H9 (cell line): Measurements from ENCODE around the gene ZBP1. TPM values are rescaled to one million over a fixed set of nuclear protein-coding genes. Genes with fewer than 3 reads are reported as not detected.

ENCODE experiments used
- DNase-seq: peaks from one replicate; pipeline ENCODE4 v3.0.0-alpha.2; 2017
- H2AFZ ChIP-seq: one replicate; pipeline ENCODE4 v1.6.1; 2013; ENCODE audit warnings: mild to moderate bottlenecking, low read length, control low read depth, moderate library complexity
- H2AK5ac ChIP-seq: 2 replicates; pipeline ENCODE4 v1.6.1; 2013; ENCODE audit warnings: low read length, control low read depth, mixed read lengths; ENCODE audit not compliant: insufficient read length
- H2BK120ac ChIP-seq: one replicate; pipeline ENCODE4 v1.6.1; 2013; ENCODE audit warnings: low read depth, mild to moderate bottlenecking, low read length, control low read depth, inconsistent platforms; ENCODE audit not compliant: poor library complexity, severe bottlenecking
- H2BK12ac ChIP-seq: 2 replicates; pipeline ENCODE4 v1.6.1; 2013; ENCODE audit warnings: low read length, control low read depth, mixed read lengths, low read depth; ENCODE audit not compliant: insufficient read length
- H2BK15ac ChIP-seq: 2 replicates; pipeline ENCODE4 v1.6.1; 2013; ENCODE audit warnings: low read depth, low read length, control low read depth
- H2BK20ac ChIP-seq: one replicate; pipeline ENCODE4 v1.6.1; 2013; ENCODE audit warnings: low read depth, mild to moderate bottlenecking, low read length, control low read depth, inconsistent platforms; ENCODE audit not compliant: poor library complexity, severe bottlenecking
- H2BK5ac ChIP-seq: 2 replicates; pipeline ENCODE4 v1.6.1; 2013; ENCODE audit warnings: low read length, control low read depth, mixed read lengths; ENCODE audit not compliant: insufficient read length
- H3K14ac ChIP-seq: 2 replicates; pipeline ENCODE4 v1.6.1; 2013; ENCODE audit warnings: low read length, control low read depth; ENCODE audit not compliant: insufficient read depth
- H3K18ac ChIP-seq: 2 replicates; pipeline ENCODE4 v1.6.1; 2013; ENCODE audit warnings: low read depth, mild to moderate bottlenecking, mixed read lengths, low read length, control low read depth; ENCODE audit not compliant: insufficient read length
- H3K23ac ChIP-seq: 2 replicates; pipeline ENCODE4 v1.6.1; 2013; ENCODE audit warnings: low read length, control low read depth, mixed read lengths, low read depth; ENCODE audit not compliant: insufficient read length
- H3K23me2 ChIP-seq: 2 replicates; pipeline ENCODE4 v1.6.1; 2013; ENCODE audit warnings: low read depth, mild to moderate bottlenecking, mixed read lengths, low read length, control low read depth; ENCODE audit not compliant: insufficient read length, poor library complexity, severe bottlenecking
- H3K27ac ChIP-seq: 2 replicates; pipeline ENCODE4 v1.5.1; 2013; ENCODE audit warnings: low read length, control low read depth, mixed read lengths, low read depth; ENCODE audit not compliant: insufficient read length
- H3K27me3 ChIP-seq: 2 replicates; pipeline ENCODE4 v1.6.1; 2013; ENCODE audit warnings: low read length, control low read depth, inconsistent platforms; ENCODE audit not compliant: insufficient read depth
- H3K4ac ChIP-seq: 2 replicates; pipeline ENCODE4 v1.6.1; 2013; ENCODE audit warnings: low read depth, mild to moderate bottlenecking, control low read depth, inconsistent platforms, low read length, moderate library complexity
- H3K4me1 ChIP-seq: 2 replicates; pipeline ENCODE4 v1.6.1; 2013; ENCODE audit warnings: low read length, control low read depth, inconsistent platforms; ENCODE audit not compliant: insufficient read depth
- H3K4me2 ChIP-seq: 2 replicates; pipeline ENCODE4 v1.6.1; 2013; ENCODE audit warnings: low read length, control low read depth, mixed read lengths; ENCODE audit not compliant: insufficient read length, insufficient read depth
- H3K56ac ChIP-seq: 2 replicates; pipeline ENCODE4 v1.6.1; 2013; ENCODE audit warnings: low read depth, mild to moderate bottlenecking, mixed read lengths, low read length, control low read depth; ENCODE audit not compliant: insufficient read length
- H3K79me1 ChIP-seq: 2 replicates; pipeline ENCODE4 v1.6.1; 2013; ENCODE audit warnings: low read depth, mild to moderate bottlenecking, moderate library complexity, low read length, control low read depth, inconsistent platforms; ENCODE audit not compliant: insufficient read depth, poor library complexity, severe bottlenecking
- H3K79me2 ChIP-seq: 2 replicates; pipeline ENCODE4 v1.6.1; 2013; ENCODE audit warnings: low read length, control low read depth, inconsistent platforms; ENCODE audit not compliant: insufficient read depth
- H3K9ac ChIP-seq: 2 replicates; pipeline ENCODE4 v1.6.1; 2013; ENCODE audit warnings: low read length, control low read depth, mixed read lengths; ENCODE audit not compliant: insufficient read length; ENCODE audit errors: extremely low read depth
- H3K9me3 ChIP-seq: one replicate; pipeline ENCODE4 v1.6.1; 2013; ENCODE audit warnings: low read depth, low read length, inconsistent platforms; ENCODE audit not compliant: control insufficient read depth
- H3T11ph ChIP-seq: one replicate; pipeline ENCODE4 v1.6.1; 2013; ENCODE audit warnings: mild to moderate bottlenecking, low read length, control low read depth, inconsistent platforms
- H4K20me1 ChIP-seq: one replicate; pipeline ENCODE4 v1.6.1; 2013; ENCODE audit not compliant: control insufficient read depth, insufficient read length, insufficient read depth
- H4K5ac ChIP-seq: 2 replicates; pipeline ENCODE4 v1.6.1; 2013; ENCODE audit warnings: low read depth, mild to moderate bottlenecking, mixed read lengths, low read length, control low read depth; ENCODE audit not compliant: insufficient read length
- H4K8ac ChIP-seq: replicated peaks from 2 replicates; pipeline ENCODE4 v1.6.1; 2013; ENCODE audit warnings: low read length, control low read depth, mixed read lengths, low read depth; ENCODE audit not compliant: insufficient read length
- H4K91ac ChIP-seq: 2 replicates; pipeline ENCODE4 v1.6.1; 2013; ENCODE audit warnings: low read depth, mild to moderate bottlenecking, moderate library complexity, mixed read lengths, low read length, control low read depth; ENCODE audit not compliant: insufficient read length
- H3K27ac Mint-ChIP-seq, 3 experiments: 2 replicates in 2 of 3; 3 replicates in 1 of 3; pipeline ENCODE4 v1.8.0; 2020 to 2021; ENCODE audit warnings: mixed read lengths in 3 of 3, mild to moderate bottlenecking in 1 of 3, moderate library complexity in 1 of 3
- H3K27me3 Mint-ChIP-seq: 2 replicates; pipeline ENCODE4 v1.8.0; 2021; ENCODE audit warnings: low read depth, mild to moderate bottlenecking, moderate library complexity, mixed read lengths
- H3K36me3 Mint-ChIP-seq, 3 experiments: 2 replicates in 2 of 3; 3 replicates in 1 of 3; pipeline ENCODE4 v1.8.0; 2020 to 2021; ENCODE audit warnings: low read depth in 3 of 3, mixed read lengths in 3 of 3; ENCODE audit not compliant: insufficient read depth in 1 of 3
- H3K4me1 Mint-ChIP-seq, 2 experiments: 2 replicates each; pipeline ENCODE4 v1.8.0; 2020; ENCODE audit warnings: mixed read lengths in 2 of 2
- H3K4me3 Mint-ChIP-seq, 2 experiments: 2 replicates in 1 of 2; 3 replicates in 1 of 2; pipeline ENCODE4 v1.8.0; 2020 to 2021; ENCODE audit warnings: mild to moderate bottlenecking in 2 of 2, mixed read lengths in 2 of 2, moderate library complexity in 1 of 2
- H3K9me3 Mint-ChIP-seq, 2 experiments: 2 replicates in 1 of 2; 3 replicates in 1 of 2; pipeline ENCODE4 v1.8.0; 2020; ENCODE audit warnings: mild to moderate bottlenecking in 2 of 2, mixed read lengths in 2 of 2, moderate library complexity in 1 of 2
- WGBS: extraction: QIAGEN DNeasy Blood & Tissue Kit; methylation state at CpG from one replicate; pipeline ENCODE4 v1.1.7; 2013; ENCODE audit warnings: missing lambda C conversion rate, low lambda C conversion rate, mixed read lengths; ENCODE audit not compliant: insufficient read length; ENCODE audit errors: extremely low coverage; 5-methylcytosine and 5-hydroxymethylcytosine counted together
- total RNA-seq: library from RNA; stranded (reverse); gene quantifications from 2 replicates; pipeline ENCODE4 v1.2.1, GENCODE V29; 2021
- TF ChIP-seq, protein P1 (sequence below): fragments of 200-600 bp; sonication (generic); conservative IDR thresholded peaks from 3 replicates; pipeline ENCODE4 v1.8.0; 2021; ENCODE audit warnings: antibody characterized with exemption, mild to moderate bottlenecking

ZBP1 gene
- total RNA-seq, 1 experiment from 2014 or later: not detected

DNA sequence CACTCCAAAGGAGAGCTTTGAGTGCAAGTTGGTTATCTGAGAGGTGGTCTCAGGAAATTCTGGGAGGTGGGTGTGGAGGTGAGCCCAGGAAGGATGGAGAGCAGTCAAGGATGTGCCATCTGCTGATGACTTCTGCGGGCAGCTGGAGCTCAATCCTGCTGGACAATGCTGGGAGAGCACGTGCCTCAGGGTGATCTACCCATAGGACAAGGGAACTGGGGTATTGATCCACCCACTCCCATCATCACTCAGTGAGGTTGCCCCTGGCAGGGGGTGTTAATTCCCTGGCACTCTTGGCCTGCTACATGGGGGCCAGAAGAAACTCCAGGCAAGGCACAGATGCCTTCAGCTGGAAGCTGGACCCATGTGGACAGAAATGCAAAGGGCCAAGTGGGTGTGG lies 7.1 kb upstream of the ZBP1 start:
- Histone ChIP-seq H3K27ac (no peak overlapping the region), H3K4ac (no peak overlapping the region), H3K23me2 (no peaks in the 10 kb centered on the region), H2BK20ac (no peak overlapping the region), H3K23ac (no peak overlapping the region), H4K20me1 (peaks cover 3% of the 10 kb centered on the region), H3K4me2 (no peak overlapping the region), H4K91ac (no peak overlapping the region), H3K14ac (no peak overlapping the region), H3K9ac (no peak overlapping the region), H2AK5ac (no peak overlapping the region), H4K8ac (no peak overlapping the region), H2AFZ (no peak overlapping the region), H3T11ph (no peak overlapping the region), H2BK5ac (no peak overlapping the region), H2BK15ac (no peak overlapping the region), H2BK120ac (no peak overlapping the region), H3K27me3 (no peaks in the 10 kb centered on the region), H2BK12ac (no peak overlapping the region), H3K56ac (no peak overlapping the region), H3K9me3 (no peaks in the 10 kb centered on the region), H4K5ac (no peak overlapping the region), H3K79me1 (no peaks in the 10 kb centered on the region), H3K79me2 (no peaks in the 10 kb centered on the region), H3K18ac (no peak overlapping the region), H3K4me1 (no peaks in the 10 kb centered on the region)
- DNase-seq: no peak
- TF ChIP-seq, protein P1, sequence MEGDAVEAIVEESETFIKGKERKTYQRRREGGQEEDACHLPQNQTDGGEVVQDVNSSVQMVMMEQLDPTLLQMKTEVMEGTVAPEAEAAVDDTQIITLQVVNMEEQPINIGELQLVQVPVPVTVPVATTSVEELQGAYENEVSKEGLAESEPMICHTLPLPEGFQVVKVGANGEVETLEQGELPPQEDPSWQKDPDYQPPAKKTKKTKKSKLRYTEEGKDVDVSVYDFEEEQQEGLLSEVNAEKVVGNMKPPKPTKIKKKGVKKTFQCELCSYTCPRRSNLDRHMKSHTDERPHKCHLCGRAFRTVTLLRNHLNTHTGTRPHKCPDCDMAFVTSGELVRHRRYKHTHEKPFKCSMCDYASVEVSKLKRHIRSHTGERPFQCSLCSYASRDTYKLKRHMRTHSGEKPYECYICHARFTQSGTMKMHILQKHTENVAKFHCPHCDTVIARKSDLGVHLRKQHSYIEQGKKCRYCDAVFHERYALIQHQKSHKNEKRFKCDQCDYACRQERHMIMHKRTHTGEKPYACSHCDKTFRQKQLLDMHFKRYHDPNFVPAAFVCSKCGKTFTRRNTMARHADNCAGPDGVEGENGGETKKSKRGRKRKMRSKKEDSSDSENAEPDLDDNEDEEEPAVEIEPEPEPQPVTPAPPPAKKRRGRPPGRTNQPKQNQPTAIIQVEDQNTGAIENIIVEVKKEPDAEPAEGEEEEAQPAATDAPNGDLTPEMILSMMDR: no peak
- H3K36me3 Mint-ChIP-seq: peaks cover 0 to 6% (median 0%) of the 10 kb centered on the region in 3 experiments; a peak in 2 of 7 replicates
- peaks cover 10% of the 10 kb centered on the region for H3K27me3 Mint-ChIP-seq
- H3K27ac Mint-ChIP-seq: no peak overlapping the region
- H3K4me1 Mint-ChIP-seq: peaks cover 6 to 9% of the 10 kb centered on the region in 2 experiments
- H3K9me3 Mint-ChIP-seq: peaks cover 8 to 12% of the 10 kb centered on the region in 2 experiments; a peak in 4 of 5 replicates
- H3K4me3 Mint-ChIP-seq: no peak overlapping the region
- WGBS: no CpG with 5 or more reads among the region's 2 CpGs
